OCI-LY7 (cell line): ENCODE results near the gene SORBS2.

Experiments
- EZH2phosphoT487 ChIP-seq: fragments of 200-600 bp; sonication (generic); IDR thresholded peaks from 2 replicates; pipeline ENCODE4 v1.6.1; 2018; ENCODE audit warnings: low read depth, borderline replicate concordance, mild to moderate bottlenecking, mixed run types, antibody characterized with exemption, low read length, moderate library complexity, mixed read lengths
- TF ChIP-seq, protein P1 (sequence below): fragments of 200-600 bp; sonication (generic); conservative IDR thresholded peaks from 2 replicates; pipeline ENCODE4 v1.5.1; 2014; ENCODE audit warnings: mild to moderate bottlenecking, antibody characterized with exemption, low read length, moderate library complexity, mixed read lengths

DNA sequence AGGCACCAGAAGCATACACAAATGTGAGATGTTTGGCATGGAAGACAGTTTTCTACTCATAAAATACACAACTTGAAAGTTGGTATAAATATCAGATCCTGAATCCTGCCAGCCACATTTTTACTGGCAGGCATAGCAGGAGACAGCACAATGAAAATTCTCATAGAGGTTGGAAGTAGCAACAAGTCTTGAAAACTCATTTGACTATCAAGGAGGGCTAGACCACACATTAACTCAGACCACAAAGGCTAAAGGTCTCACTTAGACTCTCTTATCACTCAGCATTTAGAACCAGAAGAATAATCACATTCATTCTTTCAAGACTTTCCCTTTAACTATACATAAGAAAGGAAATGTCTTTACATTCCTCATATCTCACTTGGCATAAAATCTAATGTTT lies 56.5 kb downstream of the SORBS2 start:
- TF ChIP-seq, protein P1, sequence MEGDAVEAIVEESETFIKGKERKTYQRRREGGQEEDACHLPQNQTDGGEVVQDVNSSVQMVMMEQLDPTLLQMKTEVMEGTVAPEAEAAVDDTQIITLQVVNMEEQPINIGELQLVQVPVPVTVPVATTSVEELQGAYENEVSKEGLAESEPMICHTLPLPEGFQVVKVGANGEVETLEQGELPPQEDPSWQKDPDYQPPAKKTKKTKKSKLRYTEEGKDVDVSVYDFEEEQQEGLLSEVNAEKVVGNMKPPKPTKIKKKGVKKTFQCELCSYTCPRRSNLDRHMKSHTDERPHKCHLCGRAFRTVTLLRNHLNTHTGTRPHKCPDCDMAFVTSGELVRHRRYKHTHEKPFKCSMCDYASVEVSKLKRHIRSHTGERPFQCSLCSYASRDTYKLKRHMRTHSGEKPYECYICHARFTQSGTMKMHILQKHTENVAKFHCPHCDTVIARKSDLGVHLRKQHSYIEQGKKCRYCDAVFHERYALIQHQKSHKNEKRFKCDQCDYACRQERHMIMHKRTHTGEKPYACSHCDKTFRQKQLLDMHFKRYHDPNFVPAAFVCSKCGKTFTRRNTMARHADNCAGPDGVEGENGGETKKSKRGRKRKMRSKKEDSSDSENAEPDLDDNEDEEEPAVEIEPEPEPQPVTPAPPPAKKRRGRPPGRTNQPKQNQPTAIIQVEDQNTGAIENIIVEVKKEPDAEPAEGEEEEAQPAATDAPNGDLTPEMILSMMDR: no peak
- TF ChIP-seq EZH2phosphoT487: no peak
